MM.1S (cell line): Measurements from ENCODE around the gene MICU2.

ENCODE experiments used
- DNase-seq: peaks from one replicate; pipeline ENCODE4 v3.0.0-alpha.2; 2015
- H2AFZ ChIP-seq: fragments of 300-600 bp; sonication (generic); 2 replicates; pipeline ENCODE4 v1.6.0; 2016; ENCODE audit warnings: antibody characterized with exemption, low read length
- H3F3A ChIP-seq: fragments of 300-600 bp; sonication (generic); 2 replicates; pipeline ENCODE4 v1.6.1; 2016; ENCODE audit warnings: mild to moderate bottlenecking, antibody characterized with exemption, low read length, moderate library complexity, mixed read lengths; ENCODE audit not compliant: insufficient read depth
- H3K27ac ChIP-seq: fragments of 300-600 bp; sonication (generic); 2 replicates; pipeline ENCODE4 v1.5.1; 2016; ENCODE audit warnings: mild to moderate bottlenecking, low read length
- H3K27me3 ChIP-seq: fragments of 300-600 bp; sonication (generic); replicated peaks from 2 replicates; pipeline ENCODE4 v1.6.0; 2016; ENCODE audit warnings: low read length; ENCODE audit not compliant: insufficient read depth
- H3K36me3 ChIP-seq: fragments of 300-600 bp; sonication (generic); replicated peaks from 2 replicates; pipeline ENCODE4 v1.6.1; 2016; ENCODE audit warnings: mild to moderate bottlenecking, low read length, mixed read lengths; ENCODE audit not compliant: insufficient read depth
- H3K4me1 ChIP-seq: fragments of 300-600 bp; sonication (generic); 2 replicates; pipeline ENCODE4 v1.6.1; 2016; ENCODE audit warnings: low read length, mixed read lengths
- H3K4me2 ChIP-seq: fragments of 300-600 bp; sonication (generic); 2 replicates; pipeline ENCODE4 v1.6.0; 2016; ENCODE audit warnings: low read depth, low read length
- H3K4me3 ChIP-seq: fragments of 300-600 bp; sonication (generic); 2 replicates; pipeline ENCODE4 v1.5.1; 2016; ENCODE audit warnings: low read length, mixed read lengths
- H3K79me2 ChIP-seq: fragments of 300-600 bp; sonication (generic); 2 replicates; pipeline ENCODE4 v1.6.1; 2016; ENCODE audit warnings: mixed run types, low read length, mixed read lengths
- H3K9ac ChIP-seq: fragments of 300-600 bp; sonication (generic); 2 replicates; pipeline ENCODE4 v1.6.1; 2016; ENCODE audit warnings: low read length, mixed read lengths
- H3K9me2 ChIP-seq: fragments of 300-600 bp; sonication (generic); replicated peaks from 2 replicates; pipeline ENCODE4 v1.6.1; 2016; ENCODE audit warnings: mild to moderate bottlenecking, low read length, mixed read lengths; ENCODE audit not compliant: insufficient read depth
- H3K9me3 ChIP-seq: fragments of 300-600 bp; sonication (generic); replicated peaks from 2 replicates; pipeline ENCODE4 v1.6.1; 2016; ENCODE audit warnings: mild to moderate bottlenecking, low read length, mixed read lengths; ENCODE audit not compliant: insufficient read depth
- H4K20me1 ChIP-seq: fragments of 300-600 bp; sonication (generic); 2 replicates; pipeline ENCODE4 v1.6.1; 2016; ENCODE audit warnings: mild to moderate bottlenecking, low read length, moderate library complexity, mixed read lengths; ENCODE audit not compliant: insufficient read depth
- EZH2 ChIP-seq: fragments of 300-600 bp; sonication (generic); optimal IDR thresholded peaks from 2 replicates; pipeline ENCODE3; 2017; ENCODE audit warnings: low read depth, mild to moderate bottlenecking, antibody characterized with exemption, low read length, mixed read lengths
- EZH2phosphoT487 ChIP-seq: fragments of 300-600 bp; sonication (generic); IDR thresholded peaks from 2 replicates; pipeline ENCODE4 v1.6.1; 2018; ENCODE audit warnings: antibody characterized with exemption, low read length
- TF ChIP-seq, protein P1 (sequence below): fragments of 300-600 bp; sonication (generic); IDR thresholded peaks from 2 replicates; pipeline ENCODE4 v1.5.1; 2016; ENCODE audit warnings: antibody characterized with exemption, low read length, mixed read lengths

The MICU2 gene

DNA sequence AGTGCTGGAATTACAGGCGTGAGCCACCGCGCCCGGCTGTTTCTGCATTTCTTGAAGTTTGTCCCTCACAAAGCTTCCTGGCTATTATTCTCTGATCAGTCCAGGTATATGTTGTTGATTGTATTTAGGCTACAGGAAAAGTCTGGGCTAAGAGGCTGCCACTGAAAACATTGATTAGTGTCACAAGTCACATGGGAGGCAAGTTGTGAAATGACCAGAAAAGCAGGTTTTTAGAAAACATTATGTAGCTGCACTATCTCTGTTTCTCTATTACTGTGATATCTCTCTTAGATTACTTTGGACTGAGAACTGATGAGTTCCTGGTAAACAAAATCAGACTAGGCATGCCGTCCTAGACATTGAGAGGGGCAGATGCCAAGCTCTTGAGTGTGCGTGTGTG lies 128.9 kb downstream of the MICU2 start:
- Histone ChIP-seq H3K9ac (no peak overlapping the region), H3K79me2 (no peaks in the 10 kb centered on the region), H3K4me1 (0 out of 2 replicates have a peak, but pooled peaks cover 3% of the 10 kb centered on the region), H3K36me3 (no peaks in the 10 kb centered on the region), H3K4me2 (no peak overlapping the region), H2AFZ (no peak overlapping the region), H4K20me1 (no peaks in the 10 kb centered on the region), H3K27me3 (no peaks in the 10 kb centered on the region), H3K4me3 (no peak overlapping the region), H3K9me3 (no peaks in the 10 kb centered on the region), H3K9me2 (no peaks in the 10 kb centered on the region), H3K27ac (no peak overlapping the region), H3F3A (no peaks in the 10 kb centered on the region)
- DNase-seq: no peak
- no peak for TF ChIP-seq EZH2phosphoT487
- no peak for TF ChIP-seq EZH2
- TF ChIP-seq, protein P1, sequence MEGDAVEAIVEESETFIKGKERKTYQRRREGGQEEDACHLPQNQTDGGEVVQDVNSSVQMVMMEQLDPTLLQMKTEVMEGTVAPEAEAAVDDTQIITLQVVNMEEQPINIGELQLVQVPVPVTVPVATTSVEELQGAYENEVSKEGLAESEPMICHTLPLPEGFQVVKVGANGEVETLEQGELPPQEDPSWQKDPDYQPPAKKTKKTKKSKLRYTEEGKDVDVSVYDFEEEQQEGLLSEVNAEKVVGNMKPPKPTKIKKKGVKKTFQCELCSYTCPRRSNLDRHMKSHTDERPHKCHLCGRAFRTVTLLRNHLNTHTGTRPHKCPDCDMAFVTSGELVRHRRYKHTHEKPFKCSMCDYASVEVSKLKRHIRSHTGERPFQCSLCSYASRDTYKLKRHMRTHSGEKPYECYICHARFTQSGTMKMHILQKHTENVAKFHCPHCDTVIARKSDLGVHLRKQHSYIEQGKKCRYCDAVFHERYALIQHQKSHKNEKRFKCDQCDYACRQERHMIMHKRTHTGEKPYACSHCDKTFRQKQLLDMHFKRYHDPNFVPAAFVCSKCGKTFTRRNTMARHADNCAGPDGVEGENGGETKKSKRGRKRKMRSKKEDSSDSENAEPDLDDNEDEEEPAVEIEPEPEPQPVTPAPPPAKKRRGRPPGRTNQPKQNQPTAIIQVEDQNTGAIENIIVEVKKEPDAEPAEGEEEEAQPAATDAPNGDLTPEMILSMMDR: no peak

DNA sequence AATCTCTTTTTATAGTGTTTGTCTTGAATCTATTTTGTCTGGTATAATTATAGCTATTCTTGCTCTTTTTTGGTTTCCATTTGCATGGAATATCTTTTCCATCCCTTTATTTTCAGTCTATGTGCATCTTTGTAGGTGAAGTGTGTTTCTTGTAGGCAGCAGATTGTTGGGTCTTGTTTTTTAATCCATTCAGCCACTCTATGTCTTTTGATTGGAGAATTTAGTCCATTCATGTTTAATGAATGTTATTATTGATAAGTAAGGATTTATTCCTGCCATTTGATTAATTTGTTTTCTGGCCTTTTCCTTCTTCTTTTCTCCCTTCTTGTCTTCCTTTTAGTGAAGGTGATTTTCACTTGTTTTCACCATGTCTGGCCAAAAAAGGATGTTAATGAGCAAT lies 133.2 kb downstream of the MICU2 start:
- no peaks in the 10 kb centered on the region for H3K27me3 ChIP-seq

DNA sequence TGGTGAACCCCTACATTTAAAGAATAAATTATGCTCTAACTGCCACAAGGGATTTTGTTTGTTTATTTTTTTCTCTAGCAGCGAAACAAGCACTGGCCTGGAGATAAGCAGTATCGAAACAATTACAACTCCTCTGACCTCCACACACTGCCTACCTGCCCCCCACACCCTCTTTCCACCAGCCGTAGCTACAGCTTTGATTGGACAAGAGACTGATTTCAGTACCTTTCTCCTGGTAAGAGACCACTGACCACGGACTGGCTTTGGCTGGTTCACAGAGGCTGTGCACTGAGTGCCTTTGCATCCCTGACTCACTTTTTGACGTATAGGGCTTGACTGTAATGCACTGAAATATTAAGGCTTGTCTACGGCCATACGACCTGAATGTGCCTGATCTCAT lies 137.4 kb downstream of the MICU2 start:
- Histone ChIP-seq H4K20me1 (no peaks in the 10 kb centered on the region), H3K9me3 (no peaks in the 10 kb centered on the region), H2AFZ (no peak overlapping the region), H3F3A (no peaks in the 10 kb centered on the region), H3K27me3 (no peaks in the 10 kb centered on the region), H3K4me1 (no peaks in the 10 kb centered on the region), H3K4me2 (no peak overlapping the region), H3K4me3 (no peak overlapping the region), H3K9ac (no peak overlapping the region), H3K79me2 (no peaks in the 10 kb centered on the region), H3K36me3 (no peaks in the 10 kb centered on the region), H3K9me2 (no peaks in the 10 kb centered on the region), H3K27ac (no peak overlapping the region)
- DNase-seq: no peak
- TF ChIP-seq EZH2 (no peak), EZH2phosphoT487 (no peak)
- TF ChIP-seq, protein P1: no peak

More for the DNA sequence above, 133.2 kb downstream of the MICU2 start:
- no peak for DNase-seq
- Histone ChIP-seq H4K20me1 (no peaks in the 10 kb centered on the region), H3K9me3 (no peaks in the 10 kb centered on the region), H3K9ac (no peak overlapping the region), H3K4me3 (no peak overlapping the region), H3K27ac (no peak overlapping the region), H3K36me3 (no peaks in the 10 kb centered on the region), H3F3A (no peaks in the 10 kb centered on the region), H2AFZ (no peak overlapping the region), H3K4me1 (no peaks in the 10 kb centered on the region), H3K9me2 (no peaks in the 10 kb centered on the region), H3K4me2 (no peak overlapping the region), H3K79me2 (no peaks in the 10 kb centered on the region)
- TF ChIP-seq, protein P1: no peak
- TF ChIP-seq EZH2 (no peak), EZH2phosphoT487 (no peak)
